ENCODE data around the gene INS. TPM values are rescaled to one million over a fixed set of nuclear protein-coding genes. Genes with fewer than 3 reads are reported as not detected.

The INS gene
- total RNA-seq, 1 donor from 2014 or later = not detected

DNA sequence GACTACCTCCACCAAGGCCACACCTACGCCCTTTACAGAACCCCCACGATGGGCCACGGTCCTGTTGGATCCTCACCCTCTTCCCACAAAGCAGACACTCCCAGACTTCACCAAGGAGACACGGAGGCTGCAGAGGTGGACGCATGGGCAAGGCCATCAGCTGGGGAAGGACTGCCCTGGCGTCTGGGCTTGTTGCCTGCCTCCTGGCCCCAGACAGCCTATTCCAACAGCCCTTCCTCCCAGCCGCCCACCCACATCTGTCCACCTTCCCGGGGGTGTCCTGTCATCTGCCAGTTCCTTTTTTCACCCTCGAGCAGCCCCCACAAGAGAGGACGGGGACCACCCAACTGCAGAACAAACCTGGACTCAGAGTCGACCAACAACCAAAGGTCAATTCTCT is 39.5 kb upstream of the INS start:
- H3K27me3 ChIP-seq = no peaks in the 10 kb centered on the region
- no peaks in the 10 kb centered on the region for H3K36me3 ChIP-seq
- DNase-seq (ENCODE audit: low spot score in 2 of 2) = no peak
- TF ChIP-seq, protein P1, sequence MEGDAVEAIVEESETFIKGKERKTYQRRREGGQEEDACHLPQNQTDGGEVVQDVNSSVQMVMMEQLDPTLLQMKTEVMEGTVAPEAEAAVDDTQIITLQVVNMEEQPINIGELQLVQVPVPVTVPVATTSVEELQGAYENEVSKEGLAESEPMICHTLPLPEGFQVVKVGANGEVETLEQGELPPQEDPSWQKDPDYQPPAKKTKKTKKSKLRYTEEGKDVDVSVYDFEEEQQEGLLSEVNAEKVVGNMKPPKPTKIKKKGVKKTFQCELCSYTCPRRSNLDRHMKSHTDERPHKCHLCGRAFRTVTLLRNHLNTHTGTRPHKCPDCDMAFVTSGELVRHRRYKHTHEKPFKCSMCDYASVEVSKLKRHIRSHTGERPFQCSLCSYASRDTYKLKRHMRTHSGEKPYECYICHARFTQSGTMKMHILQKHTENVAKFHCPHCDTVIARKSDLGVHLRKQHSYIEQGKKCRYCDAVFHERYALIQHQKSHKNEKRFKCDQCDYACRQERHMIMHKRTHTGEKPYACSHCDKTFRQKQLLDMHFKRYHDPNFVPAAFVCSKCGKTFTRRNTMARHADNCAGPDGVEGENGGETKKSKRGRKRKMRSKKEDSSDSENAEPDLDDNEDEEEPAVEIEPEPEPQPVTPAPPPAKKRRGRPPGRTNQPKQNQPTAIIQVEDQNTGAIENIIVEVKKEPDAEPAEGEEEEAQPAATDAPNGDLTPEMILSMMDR (IDR thresholded peaks at IDR 0.05) = no peak
- intact Hi-C loops (cut with DNase I) = no loop called here
- no peaks in the 10 kb centered on the region for H3K4me1 ChIP-seq
- H3K9me3 ChIP-seq = no peaks in the 10 kb centered on the region
- H3K27ac ChIP-seq = no peak overlapping the region
- no peak overlapping the region for H3K4me3 ChIP-seq

DNA sequence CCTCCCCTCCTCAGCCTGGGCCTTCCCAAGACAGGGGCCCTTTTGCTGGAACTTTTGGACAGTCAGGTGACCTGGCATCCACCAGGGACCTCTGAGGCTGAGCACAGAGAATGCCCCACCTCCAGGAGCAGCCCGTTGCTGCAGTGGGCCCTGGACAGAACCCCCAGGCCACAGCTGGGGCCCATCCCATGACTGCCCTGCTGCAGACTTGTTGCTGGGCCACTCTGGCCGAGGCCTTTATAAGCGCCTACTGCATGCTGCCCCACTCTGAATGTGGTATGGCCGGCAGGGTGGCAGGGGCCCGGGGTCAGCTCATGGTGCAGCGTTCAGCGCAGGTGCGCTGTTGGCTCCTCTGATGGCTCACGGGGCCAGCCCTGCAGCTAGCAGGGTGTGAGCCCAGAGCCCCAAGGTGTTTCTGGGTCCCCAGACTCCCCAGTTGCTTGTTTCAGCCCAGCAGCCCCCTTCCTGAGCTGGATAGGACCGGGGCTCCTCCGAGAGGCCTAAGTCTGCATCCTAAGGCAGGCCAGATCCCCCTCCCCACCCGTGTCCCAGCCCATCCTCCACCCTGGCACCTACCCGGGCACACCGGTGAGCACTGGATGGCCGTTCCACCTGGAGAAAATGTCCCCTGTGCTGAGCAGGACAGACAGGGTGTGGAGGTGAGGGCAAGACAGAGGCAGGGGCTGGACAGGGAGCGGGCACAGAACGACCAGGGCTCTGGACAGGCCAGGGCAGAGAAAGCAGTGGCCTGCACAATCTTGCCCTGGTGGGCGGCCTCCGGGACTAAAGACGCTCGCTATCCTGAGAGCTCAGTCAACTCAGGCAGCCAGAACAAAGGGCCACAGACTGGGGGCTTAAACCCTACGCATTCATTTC is 38.7 kb upstream of the INS start:
- no peaks in the 10 kb centered on the region for H3K27me3 ChIP-seq
- no peaks in the 10 kb centered on the region for H3K9me3 ChIP-seq
- no peaks in the 10 kb centered on the region for H3K36me3 ChIP-seq
- no peaks in the 10 kb centered on the region for H3K4me1 ChIP-seq
- DNase-seq (ENCODE audit: low spot score in 2 of 2) = no peak
- no peak overlapping the region for H3K4me3 ChIP-seq
- TF ChIP-seq, protein P1 (IDR thresholded peaks at IDR 0.05) = no peak
- intact Hi-C loops (cut with DNase I) = loop anchor here (5.0 kb wide), 1 partner anchor 103 kb away; the partner anchor contains the start of genes C11orf21 and TSPAN32
- H3K27ac ChIP-seq = no peak overlapping the region

DNA sequence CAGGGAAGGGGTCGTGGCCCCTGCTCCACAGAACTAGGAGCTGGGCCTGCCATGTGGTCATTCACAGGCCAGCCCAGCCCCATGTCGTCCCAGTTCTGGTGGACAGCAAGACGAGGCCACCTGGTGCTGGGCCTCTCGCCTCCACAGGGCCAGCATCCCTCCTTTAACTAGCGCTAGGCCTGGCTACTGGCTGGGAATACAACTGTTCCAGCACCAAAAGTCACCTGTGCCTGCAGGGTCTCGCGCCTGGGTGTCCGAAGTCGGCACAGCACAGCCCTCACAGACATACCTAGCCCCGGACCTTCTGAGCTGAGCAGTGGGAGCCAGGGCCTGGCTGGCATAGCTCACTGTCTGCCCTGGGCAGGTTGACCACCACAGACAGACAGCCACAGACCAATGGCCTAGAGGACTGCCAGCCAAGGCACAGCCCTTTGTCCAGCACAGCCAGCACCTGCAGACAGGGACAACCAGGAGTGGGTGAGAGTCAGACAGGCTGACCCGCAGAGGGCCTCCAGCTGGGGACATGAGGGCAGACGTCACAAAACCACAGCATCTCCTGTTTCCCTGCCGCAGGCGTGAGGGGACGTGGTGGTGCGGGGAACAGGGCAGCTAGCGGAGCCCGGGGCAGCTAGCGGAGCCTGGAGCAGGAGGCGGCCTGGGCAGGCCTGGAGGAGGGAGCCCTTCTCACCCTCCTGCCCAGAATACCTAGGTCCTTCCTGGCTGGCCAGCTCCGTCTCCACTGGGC is 37.8 kb upstream of the INS start:
- intact Hi-C loops (cut with DNase I) = loop anchor here (5.0 kb wide), 1 partner anchor 104 kb away; the partner anchor contains the start of genes C11orf21 and TSPAN32
- no peak for DNase-seq (ENCODE audit: low spot score in 2 of 2)
- TF ChIP-seq, protein P1 (IDR thresholded peaks at IDR 0.05) = no peak

DNA sequence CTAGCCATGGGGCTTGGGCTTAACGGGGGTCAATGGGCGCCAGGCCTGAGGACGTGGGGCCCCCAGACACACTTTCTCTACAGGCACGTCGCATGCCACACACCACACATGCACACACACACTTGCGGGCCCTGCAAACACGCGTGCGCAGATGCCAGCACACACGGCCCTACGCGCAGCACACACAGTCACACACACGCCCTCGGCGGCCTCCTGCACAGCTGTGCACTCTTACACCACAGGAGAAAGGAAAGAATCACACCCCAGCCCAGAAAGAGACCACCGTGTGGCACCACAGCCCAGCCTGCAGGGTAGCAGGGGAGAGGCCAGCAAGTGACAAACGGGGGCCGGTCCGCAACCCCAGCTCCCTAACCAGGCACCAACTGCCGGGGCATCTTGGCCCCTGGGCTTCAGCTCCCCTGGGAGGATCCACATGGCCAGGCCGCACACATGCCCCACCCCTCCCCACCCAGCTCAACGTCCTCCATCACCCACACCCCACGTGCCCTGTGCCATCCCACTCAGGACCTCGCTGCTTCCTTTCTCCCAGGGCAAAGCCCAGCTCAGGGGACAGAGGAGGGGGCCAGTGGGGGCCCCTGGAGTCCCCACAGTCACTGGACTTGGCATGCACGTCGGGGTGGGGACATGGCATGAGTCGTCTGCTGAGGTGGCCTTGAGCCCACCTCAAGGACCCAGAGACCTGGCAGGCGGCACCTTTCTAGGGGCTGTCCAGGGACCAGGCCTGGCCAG is 36.9 kb upstream of the INS start:
- DNase-seq (ENCODE audit: low spot score in 2 of 2) = no peak
- Histone ChIP-seq H3K4me3 (no peak overlapping the region), H3K9me3 (no peaks in the 10 kb centered on the region), H3K27ac (no peak overlapping the region), H3K36me3 (no peaks in the 10 kb centered on the region), H3K27me3 (no peaks in the 10 kb centered on the region), H3K4me1 (no peaks in the 10 kb centered on the region)
- intact Hi-C loops (cut with DNase I) = loop anchor here (1.0 to 5.0 kb wide), 3 partner anchors 104 to 333 kb away; partner anchors contain the start of genes C11orf21 and TSPAN32
- TF ChIP-seq, protein P1 (IDR thresholded peaks at IDR 0.05) = no peak

More for the DNA sequence above, 37.8 kb upstream of the INS start:
- Histone ChIP-seq H3K27me3 (no peaks in the 10 kb centered on the region), H3K36me3 (no peaks in the 10 kb centered on the region), H3K4me3 (no peak overlapping the region), H3K27ac (no peak overlapping the region), H3K9me3 (no peaks in the 10 kb centered on the region), H3K4me1 (no peaks in the 10 kb centered on the region)

Measured in ascending aorta (tissue), 2 donors.